Measurements from ENCODE around the gene TUBB8B. TPM values are rescaled to one million over a fixed set of nuclear protein-coding genes. Genes with fewer than 3 reads are reported as not detected.
"Not testable (repeated sequence)": the region's sequence is repeated elsewhere in the genome, so short reads cannot be mapped to it uniquely, and the experiment has no call there.

The TUBB8B gene
- polyA plus RNA-seq, 1 experiment: 0.10 TPM

- DNase-seq (ENCODE audit: low read depth); POLR2A ChIA-PET; H3K27me3 ChIP-seq (ENCODE audit: control insufficient read depth, insufficient read depth, low read length); CTCF ChIA-PET; H3K36me3 ChIP-seq (ENCODE audit: control insufficient read depth, insufficient read depth, low read length); H3K4me3 ChIP-seq (ENCODE audit: low read depth, low read length): not testable (repeated sequence)
Observed at GRCh38 chr18:10624-11184, 38.7 kb downstream of the TUBB8B start.

GRCh38 chr18:9937-10336 is 39.5 kb downstream of the TUBB8B start:
- H3K27me3 ChIP-seq (ENCODE audit: control insufficient read depth, insufficient read depth, low read length); DNase-seq (ENCODE audit: low read depth); H3K4me3 ChIP-seq (ENCODE audit: low read depth, low read length); POLR2A ChIA-PET; CTCF ChIA-PET; H3K36me3 ChIP-seq (ENCODE audit: control insufficient read depth, insufficient read depth, low read length): not testable (repeated sequence)

Small RNAs within 50 kb of the gene (small RNA-seq; reads per million reads assigned to genes)
- gene AP001005.2 (ENCODE audit: insufficient read length, low read depth, low replicate concordance): not detected

Other genes with a start within 250 kb of the TUBB8B start
- 11.2 and 28.5 TPM in 2 replicates for gene USP14, start 108.9 kb upstream of the TUBB8B start, polyA plus RNA-seq (2011; rRNA removed)
- gene THOC1, start 218.4 kb upstream of the TUBB8B start, polyA plus RNA-seq (2011; rRNA removed): 8.7 and 23.7 TPM in 2 replicates